Measurements from ENCODE around the gene PC. TPM values are rescaled to one million over a fixed set of nuclear protein-coding genes. Genes with fewer than 3 reads are reported as not detected.

PC gene
- polyA plus RNA-seq, 2 donors: 18.0 to 24.9 TPM

GRCh38 chr11:66919923-66920322 is 38.3 kb downstream of the PC start:
- Histone ChIP-seq H3K27me3 (ENCODE audit: control insufficient read depth in 1 of 2, insufficient read depth in 2 of 2, low read length in 2 of 2) (no peaks in the 10 kb centered on the region), H3K4me1 (ENCODE audit: control insufficient read depth in 2 of 2, insufficient read depth in 2 of 2, low read length in 1 of 2) (no peaks in the 10 kb centered on the region), H3K27ac (ENCODE audit: low read depth in 2 of 2, low read length in 1 of 2) (no peak overlapping the region), H3K9me3 (ENCODE audit: control insufficient read depth in 2 of 2, insufficient read depth in 1 of 2, low read depth in 1 of 2, low read length in 1 of 2) (no peaks in the 10 kb centered on the region), H3K4me3 (ENCODE audit: low read depth in 1 of 2, low read length in 2 of 2) (no peak overlapping the region), H3K36me3 (ENCODE audit: control insufficient read depth in 2 of 2, insufficient read depth in 2 of 2, low read length in 1 of 2) (no peaks in the 10 kb centered on the region)
- 66 to 69% methylated on average over 6 of the region's 6 CpGs for WGBS, 2 donors

- Histone ChIP-seq H3K27me3 (ENCODE audit: control insufficient read depth in 1 of 2, insufficient read depth in 2 of 2, low read length in 2 of 2) (no peaks in the 10 kb centered on the region), H3K9me3 (ENCODE audit: control insufficient read depth in 2 of 2, insufficient read depth in 1 of 2, low read depth in 1 of 2, low read length in 1 of 2) (no peaks in the 10 kb centered on the region), H3K4me1 (ENCODE audit: control insufficient read depth in 2 of 2, insufficient read depth in 2 of 2, low read length in 1 of 2) (no peaks in the 10 kb centered on the region), H3K36me3 (ENCODE audit: control insufficient read depth in 2 of 2, insufficient read depth in 2 of 2, low read length in 1 of 2) (no peaks in the 10 kb centered on the region), H3K27ac (ENCODE audit: low read depth in 2 of 2, low read length in 1 of 2) (no peak overlapping the region), H3K4me3 (ENCODE audit: low read depth in 1 of 2, low read length in 2 of 2) (no peak overlapping the region)
- 75 to 87% methylated on average over 3 of the region's 3 CpGs for WGBS, 2 donors
These were observed 39.4 kb downstream of the PC start for GRCh38 chr11:66918741-66919140.

- Histone ChIP-seq H3K36me3 (ENCODE audit: control insufficient read depth in 2 of 2, insufficient read depth in 2 of 2, low read length in 1 of 2) (no peaks in the 10 kb centered on the region), H3K27ac (ENCODE audit: low read depth in 2 of 2, low read length in 1 of 2) (no peak overlapping the region), H3K4me3 (ENCODE audit: low read depth in 1 of 2, low read length in 2 of 2) (no peak overlapping the region), H3K4me1 (ENCODE audit: control insufficient read depth in 2 of 2, insufficient read depth in 2 of 2, low read length in 1 of 2) (no peaks in the 10 kb centered on the region), H3K9me3 (ENCODE audit: control insufficient read depth in 2 of 2, insufficient read depth in 1 of 2, low read depth in 1 of 2, low read length in 1 of 2) (no peaks in the 10 kb centered on the region), H3K27me3 (ENCODE audit: control insufficient read depth in 1 of 2, insufficient read depth in 2 of 2, low read length in 2 of 2) (no peaks in the 10 kb centered on the region)
- WGBS, 2 donors: 70 to 71% methylated on average over 7 of the region's 7 CpGs
These were observed 42.3 kb downstream of the PC start for GRCh38 chr11:66915866-66916265.

GRCh38 chr11:66915046-66915832 is 42.9 kb downstream of the PC start:
- no peaks in the 10 kb centered on the region for H3K36me3 ChIP-seq (ENCODE audit: control insufficient read depth in 2 of 2, insufficient read depth in 2 of 2, low read length in 1 of 2)
- H3K4me3 ChIP-seq (ENCODE audit: low read depth in 1 of 2, low read length in 2 of 2): no peak overlapping the region
- H3K4me1 ChIP-seq (ENCODE audit: control insufficient read depth in 2 of 2, insufficient read depth in 2 of 2, low read length in 1 of 2): no peaks in the 10 kb centered on the region
- 87 to 90% methylated on average over 14 of the region's 14 CpGs for WGBS, 2 donors
- no peak overlapping the region for H3K27ac ChIP-seq (ENCODE audit: low read depth in 2 of 2, low read length in 1 of 2)
- no peaks in the 10 kb centered on the region for H3K9me3 ChIP-seq (ENCODE audit: control insufficient read depth in 2 of 2, insufficient read depth in 1 of 2, low read depth in 1 of 2, low read length in 1 of 2)
- H3K27me3 ChIP-seq (ENCODE audit: control insufficient read depth in 1 of 2, insufficient read depth in 2 of 2, low read length in 2 of 2): no peaks in the 10 kb centered on the region

GRCh38 chr11:66914505-66914904 is 43.7 kb downstream of the PC start:
- no peaks in the 10 kb centered on the region for H3K9me3 ChIP-seq (ENCODE audit: control insufficient read depth in 2 of 2, insufficient read depth in 1 of 2, low read depth in 1 of 2, low read length in 1 of 2)
- WGBS, 2 donors: 60 to 74% methylated on average over 5 of the region's 5 CpGs
- H3K27ac ChIP-seq (ENCODE audit: low read depth in 2 of 2, low read length in 1 of 2): no peak overlapping the region
- H3K27me3 ChIP-seq (ENCODE audit: control insufficient read depth in 1 of 2, insufficient read depth in 2 of 2, low read length in 2 of 2): no peaks in the 10 kb centered on the region
- H3K4me1 ChIP-seq (ENCODE audit: control insufficient read depth in 2 of 2, insufficient read depth in 2 of 2, low read length in 1 of 2): no peaks in the 10 kb centered on the region
- H3K36me3 ChIP-seq (ENCODE audit: control insufficient read depth in 2 of 2, insufficient read depth in 2 of 2, low read length in 1 of 2): no peaks in the 10 kb centered on the region
- no peak overlapping the region for H3K4me3 ChIP-seq (ENCODE audit: low read depth in 1 of 2, low read length in 2 of 2)

- Histone ChIP-seq H3K4me3 (ENCODE audit: low read depth in 1 of 2, low read length in 2 of 2) (no peak overlapping the region), H3K4me1 (ENCODE audit: control insufficient read depth in 2 of 2, insufficient read depth in 2 of 2, low read length in 1 of 2) (no peaks in the 10 kb centered on the region), H3K36me3 (ENCODE audit: control insufficient read depth in 2 of 2, insufficient read depth in 2 of 2, low read length in 1 of 2) (no peaks in the 10 kb centered on the region), H3K27me3 (ENCODE audit: control insufficient read depth in 1 of 2, insufficient read depth in 2 of 2, low read length in 2 of 2) (no peaks in the 10 kb centered on the region), H3K9me3 (ENCODE audit: control insufficient read depth in 2 of 2, insufficient read depth in 1 of 2, low read depth in 1 of 2, low read length in 1 of 2) (no peaks in the 10 kb centered on the region), H3K27ac (ENCODE audit: low read depth in 2 of 2, low read length in 1 of 2) (no peak overlapping the region)
- 73 to 77% methylated on average over 9 of the region's 9 CpGs for WGBS, 2 donors
These were observed 45.3 kb downstream of the PC start for GRCh38 chr11:66912911-66913310.

GRCh38 chr11:66912361-66912760 is 45.8 kb downstream of the PC start:
- 80 to 85% methylated on average over 7 of the region's 7 CpGs for WGBS, 2 donors
- Histone ChIP-seq H3K9me3 (ENCODE audit: control insufficient read depth in 2 of 2, insufficient read depth in 1 of 2, low read depth in 1 of 2, low read length in 1 of 2) (no peaks in the 10 kb centered on the region), H3K4me3 (ENCODE audit: low read depth in 1 of 2, low read length in 2 of 2) (no peak overlapping the region), H3K27me3 (ENCODE audit: control insufficient read depth in 1 of 2, insufficient read depth in 2 of 2, low read length in 2 of 2) (no peaks in the 10 kb centered on the region), H3K27ac (ENCODE audit: low read depth in 2 of 2, low read length in 1 of 2) (no peak overlapping the region), H3K4me1 (ENCODE audit: control insufficient read depth in 2 of 2, insufficient read depth in 2 of 2, low read length in 1 of 2) (no peaks in the 10 kb centered on the region), H3K36me3 (ENCODE audit: control insufficient read depth in 2 of 2, insufficient read depth in 2 of 2, low read length in 1 of 2) (no peaks in the 10 kb centered on the region)

GRCh38 chr11:66910669-66911068 is 47.5 kb downstream of the PC start:
- H3K4me1 ChIP-seq (ENCODE audit: control insufficient read depth in 2 of 2, insufficient read depth in 2 of 2, low read length in 1 of 2): peaks cover 0 to 5% of the 10 kb centered on the region in 2 donors
- H3K9me3 ChIP-seq (ENCODE audit: control insufficient read depth in 2 of 2, insufficient read depth in 1 of 2, low read depth in 1 of 2, low read length in 1 of 2): no peaks in the 10 kb centered on the region
- H3K4me3 ChIP-seq (ENCODE audit: low read depth in 1 of 2, low read length in 2 of 2): no peak overlapping the region
- no peaks in the 10 kb centered on the region for H3K36me3 ChIP-seq (ENCODE audit: control insufficient read depth in 2 of 2, insufficient read depth in 2 of 2, low read length in 1 of 2)
- 91 to 94% methylated on average over 4 of the region's 4 CpGs for WGBS, 2 donors
- H3K27me3 ChIP-seq (ENCODE audit: control insufficient read depth in 1 of 2, insufficient read depth in 2 of 2, low read length in 2 of 2): no peaks in the 10 kb centered on the region
- no peak overlapping the region for H3K27ac ChIP-seq (ENCODE audit: low read depth in 2 of 2, low read length in 1 of 2)

GRCh38 chr11:66910016-66910415 is 48.2 kb downstream of the PC start:
- no peaks in the 10 kb centered on the region for H3K9me3 ChIP-seq (ENCODE audit: control insufficient read depth in 2 of 2, insufficient read depth in 1 of 2, low read depth in 1 of 2, low read length in 1 of 2)
- H3K27me3 ChIP-seq (ENCODE audit: control insufficient read depth in 1 of 2, insufficient read depth in 2 of 2, low read length in 2 of 2): no peaks in the 10 kb centered on the region
- H3K27ac ChIP-seq (ENCODE audit: low read depth in 2 of 2, low read length in 1 of 2): no peak overlapping the region
- H3K4me1 ChIP-seq (ENCODE audit: control insufficient read depth in 2 of 2, insufficient read depth in 2 of 2, low read length in 1 of 2): peaks cover 0 to 9% of the 10 kb centered on the region in 2 donors
- no peaks in the 10 kb centered on the region for H3K36me3 ChIP-seq (ENCODE audit: control insufficient read depth in 2 of 2, insufficient read depth in 2 of 2, low read length in 1 of 2)
- no peak overlapping the region for H3K4me3 ChIP-seq (ENCODE audit: low read depth in 1 of 2, low read length in 2 of 2)
- 92 to 96% methylated on average over 10 of the region's 10 CpGs for WGBS, 2 donors

GRCh38 chr11:66909181-66909580 is 49.0 kb downstream of the PC start:
- Histone ChIP-seq H3K27ac (ENCODE audit: low read depth in 2 of 2, low read length in 1 of 2) (no peak overlapping the region), H3K4me3 (ENCODE audit: low read depth in 1 of 2, low read length in 2 of 2) (no peak overlapping the region), H3K9me3 (ENCODE audit: control insufficient read depth in 2 of 2, insufficient read depth in 1 of 2, low read depth in 1 of 2, low read length in 1 of 2) (no peaks in the 10 kb centered on the region), H3K27me3 (ENCODE audit: control insufficient read depth in 1 of 2, insufficient read depth in 2 of 2, low read length in 2 of 2) (no peaks in the 10 kb centered on the region), H3K4me1 (ENCODE audit: control insufficient read depth in 2 of 2, insufficient read depth in 2 of 2, low read length in 1 of 2) (peaks cover 1 to 10% of the 10 kb centered on the region in 2 donors), H3K36me3 (ENCODE audit: control insufficient read depth in 2 of 2, insufficient read depth in 2 of 2, low read length in 1 of 2) (no peaks in the 10 kb centered on the region)
- WGBS, 2 donors: 85 to 93% methylated on average over 8 of the region's 8 CpGs
